ENCODE data around the gene TRMT112.
A peak's percentile ranks its signal among the peaks of the same experiment; 100 is the strongest.

Gene TRMT112

DNA sequence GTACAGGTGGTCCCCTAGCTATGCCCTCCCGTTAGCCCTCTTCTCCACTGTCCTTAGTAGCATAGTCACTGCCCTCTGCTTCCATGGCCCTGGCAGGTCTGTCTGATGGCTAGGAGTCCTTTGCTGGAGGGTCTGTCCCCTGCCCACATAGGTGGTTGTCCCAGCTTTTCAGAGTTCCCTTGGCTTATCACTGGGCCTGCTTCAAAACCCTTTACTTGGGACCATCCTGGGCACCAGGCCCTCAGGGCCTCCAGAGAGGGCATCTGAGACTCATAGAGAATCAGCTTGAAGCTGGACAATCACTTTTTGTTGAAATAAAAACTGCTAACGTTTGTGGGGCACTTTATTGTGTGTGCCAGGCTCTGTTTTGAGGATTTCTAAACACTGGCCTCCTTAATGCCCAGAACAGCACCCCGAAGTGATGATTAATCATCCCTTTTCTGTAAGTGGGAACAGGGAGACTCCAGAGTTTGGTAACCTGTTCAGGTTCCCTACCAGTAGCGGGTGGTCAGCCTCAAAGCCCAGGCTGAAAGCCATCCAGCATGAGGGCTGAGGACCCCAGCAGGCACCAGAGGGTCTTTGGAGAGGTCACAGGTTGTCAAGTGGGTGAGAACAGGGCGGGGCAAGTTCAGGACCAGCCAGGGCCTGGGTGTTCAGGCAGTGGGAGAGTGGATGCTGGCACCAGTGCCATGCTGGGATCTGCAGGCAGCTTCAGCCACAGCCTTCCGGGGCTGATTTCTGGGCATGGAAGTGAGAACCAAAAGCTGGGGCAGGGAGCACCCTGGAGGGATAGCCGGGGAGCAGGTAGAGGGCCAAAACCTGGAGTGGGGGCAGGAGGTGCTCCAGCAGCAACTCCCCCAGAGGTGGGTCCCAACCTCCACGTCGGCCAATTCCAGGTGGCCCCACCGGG, 26.8 kb downstream of the TRMT112 start:
- DNase-seq = no peak

GRCh38 chr11:64289002-64289564, 28.3 kb downstream of the TRMT112 start:
- no peak for DNase-seq

GRCh38 chr11:64288353-64288750, 29.0 kb downstream of the TRMT112 start:
- DNase-seq = no peak

GRCh38 chr11:64287676-64288352, 29.5 kb downstream of the TRMT112 start:
- DNase-seq = no peak

DNA sequence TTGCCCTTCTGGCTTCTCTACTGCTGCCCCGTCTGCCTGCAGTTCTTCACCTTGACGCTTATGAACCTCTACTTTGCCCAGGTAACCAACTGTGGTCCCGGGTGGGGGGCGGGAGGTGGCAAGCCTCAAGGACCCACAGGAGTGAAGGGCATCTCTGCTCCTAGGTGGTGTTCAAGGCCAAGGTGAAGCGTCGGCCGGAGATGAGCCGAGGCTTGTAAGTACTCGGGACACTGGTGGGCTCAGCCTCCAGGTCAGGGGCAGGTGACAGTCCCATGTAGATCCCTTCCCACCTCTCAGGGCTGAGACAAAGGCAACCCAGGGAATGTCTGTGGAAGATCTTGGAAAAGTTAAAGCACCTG, 30.6 kb downstream of the TRMT112 start:
- no peak for DNase-seq

GRCh38 chr11:64285885-64286800, 31.2 kb downstream of the TRMT112 start:
- no peak for DNase-seq

DNA sequence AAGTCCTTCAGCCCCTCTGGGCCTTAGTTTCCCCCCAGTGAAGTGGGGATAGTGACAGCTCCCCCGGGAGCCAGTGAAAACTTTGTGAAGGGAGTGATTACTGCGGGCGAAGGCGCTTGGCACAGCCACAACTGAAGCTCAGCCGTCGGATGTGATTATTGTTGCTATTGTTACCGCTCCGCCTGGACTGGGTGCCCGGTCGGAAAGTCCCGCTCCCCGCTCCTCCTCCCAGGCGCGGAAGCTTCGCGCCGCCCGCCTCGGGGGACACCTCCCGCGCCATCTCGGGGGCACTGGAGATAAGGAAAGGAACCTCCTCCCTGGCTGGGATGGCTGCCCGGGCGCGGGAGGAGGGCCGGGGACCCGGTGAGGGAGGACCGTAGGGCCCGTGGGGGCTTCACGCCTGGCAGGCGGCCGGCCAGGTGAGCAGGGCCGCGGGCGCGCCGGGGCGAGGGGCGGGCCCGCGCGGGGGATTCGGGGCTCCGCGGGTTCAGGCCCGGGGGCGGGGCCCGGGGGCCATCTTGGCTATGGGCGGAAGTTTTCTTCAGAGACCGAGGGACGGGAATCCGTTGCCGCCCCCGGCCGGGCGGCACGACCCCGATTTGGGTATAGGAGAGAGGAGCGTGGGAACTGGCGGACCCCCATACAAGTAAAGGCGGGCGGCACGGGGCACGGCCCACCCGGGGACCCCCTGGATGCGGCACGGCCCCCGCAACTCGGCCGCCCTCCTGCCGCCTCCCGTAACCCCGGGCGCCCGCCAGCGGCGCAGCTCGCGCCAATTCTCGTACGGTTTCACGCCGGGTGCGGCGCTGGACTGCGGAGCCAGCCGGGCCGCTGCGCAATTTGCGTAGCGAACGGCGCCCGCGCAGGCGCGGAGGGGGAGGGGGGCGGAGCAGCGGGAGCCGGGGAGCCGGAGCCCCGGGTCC, 32.1 kb downstream of the TRMT112 start, which contains the start of gene GPR137:
Gene GPR137, plus strand, starts transcription at position 887 of the 923 bp plus-strand sequence. CDS start 677 bp downstream, outside the sequence.
- DNase-seq = peak; percentile 86 to 87 (median 86)

DNA sequence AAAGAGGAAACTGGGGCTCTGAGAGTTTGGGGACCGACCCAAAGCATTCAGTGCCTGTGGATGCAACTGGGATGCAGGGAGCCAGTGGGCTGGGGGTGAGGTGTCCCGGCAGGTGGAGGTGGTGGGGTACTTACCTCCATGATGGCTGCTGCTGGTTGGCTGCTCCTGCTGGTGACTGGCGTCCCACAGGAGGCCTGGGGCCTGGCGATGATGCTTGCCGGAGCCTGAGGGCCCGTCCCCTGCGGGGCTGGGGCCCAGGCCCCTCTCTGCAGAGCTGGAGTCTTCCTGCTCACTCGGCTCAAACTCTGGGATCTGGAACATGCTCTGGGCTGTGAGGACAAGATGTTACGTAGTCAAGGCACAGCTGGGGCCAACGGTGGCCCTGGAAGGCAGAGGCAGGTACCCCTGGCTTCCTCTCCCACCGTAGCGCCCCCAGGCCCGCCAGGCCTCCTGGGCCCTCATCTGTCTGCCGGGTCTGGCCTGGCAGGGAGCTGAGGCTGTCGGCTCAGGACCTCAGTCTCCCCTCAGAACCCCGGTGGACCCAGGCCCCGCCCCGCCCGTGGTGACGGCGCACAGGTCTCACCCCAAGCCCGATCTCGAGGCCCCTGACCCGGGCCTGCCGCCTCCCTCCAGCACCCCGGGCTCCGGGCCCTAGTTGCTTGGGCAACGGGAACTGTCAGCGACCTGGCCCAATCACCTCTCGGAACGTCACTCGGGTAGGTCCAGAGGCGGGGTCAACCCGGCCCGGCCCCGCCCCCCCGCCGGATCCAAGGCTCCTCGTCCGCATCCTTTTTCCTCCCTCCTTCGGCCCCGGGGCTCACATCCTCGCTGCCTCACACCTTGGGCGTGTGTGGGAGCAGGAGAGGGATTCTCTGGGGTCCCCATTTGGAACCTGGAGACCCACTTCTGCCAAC, 33.1 kb downstream of the TRMT112 start, which contains the start of gene BAD:
Gene BAD, minus strand, starts transcription at position 618 of the 914 bp plus-strand sequence. Its CDS starts 297 bp downstream, at position 321.
- DNase-seq = peak; percentile 82 to 86 (median 84)

DNA sequence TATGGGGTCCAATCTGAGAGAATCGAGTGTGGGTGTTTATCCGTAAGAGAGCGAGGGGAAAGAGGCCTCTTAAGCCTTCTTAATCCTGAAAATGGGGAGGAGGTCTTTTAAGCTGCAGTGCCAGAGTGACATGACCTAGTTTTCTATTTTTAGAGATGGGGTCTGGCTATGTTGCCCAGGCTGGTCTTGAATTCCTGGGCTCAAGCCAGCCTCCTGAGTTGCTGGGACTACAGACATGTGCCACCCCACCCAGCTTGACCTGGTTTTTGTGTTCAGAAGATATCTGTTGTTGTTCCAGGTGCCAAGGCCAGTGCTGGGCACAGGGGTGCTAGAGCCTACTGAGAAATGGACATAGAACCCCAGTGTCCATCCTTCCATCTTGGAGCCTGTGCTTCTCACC, 34.3 kb downstream of the TRMT112 start:
- no peak for DNase-seq

GRCh38 chr11:64281957-64282770, 35.2 kb downstream of the TRMT112 start:
- no peak for DNase-seq

GRCh38 chr11:64278576-64279190, 38.7 kb downstream of the TRMT112 start:
- DNase-seq = no peak

DNA sequence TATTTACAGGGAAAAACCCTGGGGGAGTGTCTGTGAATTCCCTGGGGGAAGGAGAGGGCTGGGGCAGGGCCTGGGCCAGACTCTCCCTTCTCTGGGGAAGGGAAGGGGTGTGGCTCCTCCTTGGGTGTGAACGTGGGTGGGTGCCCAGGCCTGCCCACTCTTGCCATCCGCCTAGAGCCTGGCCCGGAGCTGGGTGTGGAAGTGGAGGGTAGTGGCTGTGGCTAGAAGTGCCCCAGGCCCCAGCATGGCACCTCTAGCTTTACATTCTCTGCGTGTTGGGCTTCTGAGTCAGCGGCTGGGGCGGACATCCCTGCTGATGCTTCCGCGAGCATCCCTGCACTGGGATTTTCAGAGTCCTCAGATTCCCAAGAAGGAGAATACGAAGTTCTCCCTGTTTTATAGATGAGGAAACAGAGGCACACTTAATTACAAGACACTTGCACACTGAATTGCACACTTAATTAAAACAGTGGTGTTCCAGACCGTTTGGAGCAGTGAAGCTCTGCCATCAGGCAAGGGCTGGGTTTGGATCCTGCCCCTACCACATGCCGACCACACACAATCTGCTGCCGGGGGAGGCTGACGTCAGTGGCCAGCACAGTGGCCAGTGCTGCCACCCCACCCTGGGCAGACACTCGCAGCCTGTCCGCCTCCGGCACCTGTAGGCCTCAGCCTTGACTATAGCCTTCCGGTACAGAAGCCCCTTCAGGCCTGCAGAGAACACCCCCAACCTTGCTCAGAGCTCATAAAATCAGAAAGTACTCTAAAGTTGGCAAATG, 40.5 kb downstream of the TRMT112 start:
- DNase-seq = no peak

DNA sequence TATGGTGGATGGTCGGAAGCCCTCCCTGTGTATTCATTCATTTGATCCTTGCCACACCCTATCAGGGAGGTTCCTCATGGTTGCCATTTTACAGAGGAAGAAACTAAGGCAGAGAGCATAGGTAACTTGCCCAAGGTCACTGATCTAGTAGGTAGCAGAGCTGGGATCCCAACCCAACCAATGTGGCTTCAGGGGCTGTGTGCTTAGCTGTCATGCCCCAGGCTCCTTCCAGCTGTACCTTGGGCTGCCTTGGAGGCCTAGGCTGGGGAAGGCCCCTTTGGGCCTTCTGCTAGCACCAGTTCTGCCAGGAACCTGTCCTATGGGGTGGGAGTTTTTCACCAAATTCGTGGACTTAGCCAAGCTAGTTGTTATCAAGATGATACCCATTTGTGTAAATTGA, 41.5 kb downstream of the TRMT112 start:
- DNase-seq = no peak

DNA sequence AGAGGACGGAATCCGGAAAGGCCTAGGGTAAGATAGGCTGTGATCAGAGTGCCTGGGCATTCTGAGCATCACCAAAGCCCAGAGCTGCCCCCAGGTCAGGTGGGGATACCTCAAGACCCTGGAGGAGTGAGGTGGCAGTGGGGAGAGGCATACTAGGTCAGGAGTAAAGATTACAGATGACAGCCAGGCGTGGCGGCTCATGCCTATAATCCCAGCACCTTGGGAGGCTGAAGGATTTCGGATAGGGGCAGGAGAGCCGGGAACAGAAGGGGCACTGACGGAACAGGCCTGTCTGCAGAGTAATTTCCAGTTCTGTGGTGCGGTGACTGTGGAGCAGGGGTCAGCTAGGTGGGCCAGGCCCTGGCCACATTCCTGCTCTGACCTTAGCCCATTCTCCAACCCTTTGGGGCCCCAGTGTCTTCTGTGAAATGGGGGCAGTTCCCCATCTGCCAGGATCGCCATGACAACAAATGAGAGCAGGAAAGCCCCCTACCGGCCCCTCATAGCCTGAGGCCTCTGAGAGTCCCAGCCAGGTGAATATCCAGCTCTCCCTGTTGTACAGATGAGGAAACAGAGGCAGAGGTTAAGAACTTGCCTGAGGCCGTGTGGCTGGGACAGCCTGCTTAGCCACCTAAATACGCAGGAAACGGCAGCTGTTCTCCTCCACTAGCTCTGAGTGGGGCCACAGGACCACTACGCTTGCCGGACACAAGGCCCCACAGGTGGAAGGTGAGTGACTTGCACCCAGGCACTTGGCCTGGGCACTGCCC, 42.1 kb downstream of the TRMT112 start:
- DNase-seq = no peak

GRCh38 chr11:64269540-64270220, 47.7 kb downstream of the TRMT112 start:
- DNase-seq = peak; percentile 92 to 94 (median 93)

DNA sequence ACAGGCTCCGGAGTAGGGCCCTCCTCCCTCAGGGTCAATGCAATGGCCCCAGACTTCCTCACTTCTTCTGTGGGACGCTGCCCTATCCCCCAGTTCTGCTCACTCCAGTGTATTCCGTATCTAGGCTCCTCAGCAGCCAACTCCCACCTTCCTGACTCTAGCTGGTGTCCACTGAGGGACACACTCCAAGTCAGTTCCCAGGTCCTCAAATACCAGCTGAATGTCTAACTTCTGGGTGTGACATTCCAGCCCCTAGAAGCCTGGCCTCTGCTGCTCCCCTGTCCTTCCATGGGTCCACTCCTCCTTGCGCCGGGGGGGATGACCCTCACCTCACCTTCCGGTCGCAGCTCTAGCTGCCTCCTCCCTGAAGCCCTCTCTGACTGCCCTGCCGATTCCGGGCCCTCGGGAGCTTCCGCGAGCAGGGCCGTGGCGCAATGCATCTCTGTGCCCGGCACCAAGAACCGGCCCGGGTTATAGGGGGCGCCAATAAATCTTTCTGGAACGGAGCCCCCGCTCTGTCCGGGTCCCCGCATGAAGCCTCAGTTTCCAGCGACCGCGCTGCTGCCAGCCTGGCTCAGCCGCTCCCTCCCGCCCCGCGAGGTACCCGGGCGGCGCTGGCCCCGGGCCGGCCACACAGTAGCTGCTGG, 48.3 kb downstream of the TRMT112 start:
- peak in 1 of 4 experiments; percentile 25 for DNase-seq

Measured in activated CD4-positive, CD25-positive, alpha-beta regulatory T cell (primary cell).